Embryonic facial prominence (tissue), 1 donor: Measurements from ENCODE around the gene TBX4.
"Not testable (repeated sequence)": the region's sequence is repeated elsewhere in the genome, so short reads cannot be mapped to it uniquely, and the experiment has no call there.

Source experiments
- DNase-seq: peaks from one replicate; pipeline ENCODE4 v3.0.0-alpha.2; 2016; ENCODE audit errors: extremely low spot score

Gene TBX4

DNA sequence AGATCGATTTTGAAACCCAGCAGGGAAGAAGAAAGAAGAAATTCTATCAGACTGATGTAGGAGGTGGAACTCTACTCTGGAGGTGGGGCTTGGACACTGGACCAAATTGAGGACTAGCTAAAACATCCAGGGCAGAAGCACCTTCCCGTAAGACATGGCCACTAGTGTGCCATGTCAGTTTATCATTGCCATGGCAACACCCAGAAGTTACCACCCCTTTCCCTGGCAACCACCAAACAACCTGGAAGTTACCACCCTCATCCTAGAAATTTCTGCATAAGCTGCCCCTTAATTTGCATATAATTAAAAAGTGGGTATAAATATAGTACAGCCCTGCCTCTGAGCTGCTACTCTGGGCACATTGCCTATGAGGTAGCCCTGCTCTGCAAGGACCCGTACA, 72.1 kb downstream of the TBX4 start:
- DNase-seq: no peak

DNA sequence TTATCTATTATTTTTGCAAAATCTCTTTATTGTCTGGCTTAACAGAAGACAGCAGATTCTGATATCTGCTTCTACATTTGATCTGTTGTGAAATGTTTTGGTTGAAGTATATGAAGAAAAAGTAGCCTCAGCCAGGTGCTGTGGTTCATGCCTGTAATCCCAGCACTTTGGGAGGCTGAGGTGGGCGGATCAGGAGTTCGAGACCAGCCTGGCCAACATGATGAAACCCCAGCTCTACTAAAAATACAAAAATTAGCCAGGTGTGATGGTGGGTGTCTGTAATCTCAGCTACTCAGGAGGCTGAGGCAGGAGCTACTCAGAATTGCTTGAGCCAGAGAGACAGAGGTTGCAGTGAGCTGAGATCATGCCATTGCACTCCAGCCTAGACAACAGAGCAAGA, 75.2 kb downstream of the TBX4 start:
- not testable (repeated sequence) for DNase-seq

DNA sequence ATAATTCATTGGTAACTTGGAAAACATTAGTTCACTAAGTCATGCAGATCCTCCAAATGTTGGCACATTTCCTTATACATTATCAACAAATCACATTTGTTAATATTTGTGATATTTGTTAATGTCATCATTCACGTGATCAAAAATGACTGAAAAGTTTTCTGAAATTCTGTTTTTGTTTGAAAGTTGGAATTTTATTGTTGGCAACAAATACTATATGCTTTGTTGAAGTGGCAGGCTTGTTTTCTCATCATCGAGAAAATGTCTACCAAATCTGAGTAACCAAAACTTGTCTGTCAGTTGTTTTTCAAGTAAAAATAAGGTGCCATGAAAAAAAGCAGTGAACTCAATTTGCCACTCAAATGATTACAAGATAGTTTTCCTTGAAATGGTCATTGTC, 75.9 kb downstream of the TBX4 start:
- DNase-seq: no peak

DNA sequence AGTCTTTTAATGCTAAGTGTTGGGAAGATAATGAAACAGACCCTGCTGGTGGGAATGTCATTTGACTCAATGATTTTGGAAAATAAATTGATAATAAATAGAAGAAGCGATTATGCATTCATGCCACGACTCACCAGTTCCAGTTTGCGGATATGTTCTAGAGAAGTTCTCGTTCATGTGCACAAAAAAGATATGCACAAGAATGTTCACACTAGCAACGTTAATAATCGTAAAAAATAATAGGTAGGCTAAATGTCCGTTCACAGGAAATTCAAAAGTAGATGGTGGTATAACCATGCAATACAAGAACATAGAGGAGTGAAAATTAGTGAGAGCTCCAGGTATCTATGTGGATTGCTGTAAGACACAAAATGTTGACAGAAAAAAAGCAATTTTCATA, 79.0 kb downstream of the TBX4 start:
- no peak for DNase-seq

DNA sequence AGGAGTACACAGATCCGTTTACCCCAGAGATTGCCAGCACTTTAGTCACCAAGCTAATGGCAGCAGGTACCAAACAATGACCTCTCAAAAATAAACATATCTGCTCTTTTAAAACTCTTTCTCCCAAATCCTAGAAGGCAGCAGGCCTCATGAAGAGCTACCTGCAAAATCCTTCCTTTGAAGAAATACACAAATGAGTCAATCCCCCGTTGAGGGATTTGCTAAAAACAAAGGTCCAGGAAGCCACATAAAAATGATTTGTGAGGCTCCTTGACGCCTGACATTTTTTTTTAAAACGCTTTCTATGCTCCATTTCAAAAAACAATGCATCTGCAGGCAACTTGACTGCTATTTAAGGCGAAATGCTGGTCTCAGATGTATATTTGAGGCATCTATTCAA, 80.6 kb downstream of the TBX4 start:
- no peak for DNase-seq

DNA sequence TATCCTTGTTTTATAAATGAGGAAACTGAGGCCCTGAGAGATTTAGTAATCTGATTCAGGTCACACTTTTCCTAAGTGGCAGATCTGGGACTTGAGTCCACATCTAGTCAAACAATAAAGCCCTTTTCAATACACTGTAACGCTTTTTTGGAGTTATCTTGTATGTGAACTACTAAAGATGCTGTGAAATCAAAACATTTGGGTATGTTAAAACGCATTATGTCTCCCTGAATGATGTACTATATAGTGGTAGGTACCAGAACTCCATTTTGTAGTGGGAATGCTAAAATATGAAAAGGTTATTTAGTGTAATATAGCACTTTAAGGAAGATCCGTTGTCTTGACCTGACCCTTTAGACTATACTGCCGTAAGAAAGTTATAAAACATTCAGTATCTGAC, 81.6 kb downstream of the TBX4 start:
- no peak for DNase-seq

DNA sequence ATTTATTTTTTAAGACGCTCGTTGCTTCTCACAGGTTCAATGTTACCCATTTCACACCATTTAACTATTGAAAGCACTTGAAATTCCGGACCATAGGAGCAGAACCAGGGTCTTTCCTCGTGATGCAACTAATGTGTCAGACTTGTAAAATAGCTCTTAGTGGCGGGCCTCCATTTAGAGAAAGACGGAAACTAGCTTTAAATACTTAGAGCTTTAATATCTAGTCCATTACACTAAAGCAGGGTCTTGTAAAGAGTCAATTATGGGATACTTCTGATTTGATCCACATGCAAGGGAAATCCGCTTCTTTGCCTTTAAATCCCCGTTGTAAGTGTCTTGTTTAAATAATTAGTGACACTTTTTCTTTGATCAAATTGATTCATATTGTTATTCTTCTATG, 82.2 kb downstream of the TBX4 start:
- no peak for DNase-seq
